OCI-LY1 (cell line): Measurements from ENCODE around the gene TNNI2.

Experiments used
- CTCF ChIP-seq: fragments of 200-600 bp; sonication (generic), shearing (Covaris generic); IDR thresholded peaks from 2 replicates; pipeline ENCODE4 v1.5.1; 2017; ENCODE audit warnings: mild to moderate bottlenecking, antibody characterized with exemption, low read length, moderate library complexity, mixed read lengths
- EZH2 ChIP-seq: fragments of 200-600 bp; sonication (generic), shearing (Covaris generic); IDR thresholded peaks from 2 replicates; pipeline ENCODE4 v1.8.0; 2017; ENCODE audit warnings: borderline replicate concordance, mixed run types, mild to moderate bottlenecking, antibody characterized with exemption, low read length, moderate library complexity, mixed read lengths

GRCh38 chr11:1888811-1889210, 50.0 kb downstream of the TNNI2 start:
- TF ChIP-seq CTCF (no peak), EZH2 (no peak)
